Measurements from ENCODE around the gene MUCL3.

Gene MUCL3

DNA sequence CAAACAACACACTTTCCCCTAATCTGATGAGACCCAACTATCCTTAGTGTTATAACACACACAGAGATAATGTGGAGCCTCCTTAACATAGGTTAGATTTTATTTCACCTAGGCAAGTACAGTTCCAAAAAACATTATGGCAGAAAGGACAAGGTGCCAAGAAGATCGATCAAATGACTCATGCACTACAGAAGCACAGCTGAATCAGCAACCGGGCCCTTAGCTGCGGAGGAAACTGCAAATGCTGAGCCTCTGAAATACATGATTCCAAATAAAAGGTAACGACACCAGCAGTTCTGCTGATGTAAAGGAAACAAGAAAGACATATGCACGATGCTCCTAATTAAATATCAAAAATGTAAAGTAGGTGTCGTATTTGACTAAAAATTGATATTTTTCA, 22.9 kb downstream of the MUCL3 start:
- TF ChIP-seq CEBPB (IDR thresholded peaks at IDR 0.05) (no peak), ZBTB7A (IDR thresholded peaks at IDR 0.05; ENCODE audit: low read depth) (no peak), TCF12 (IDR thresholded peaks at IDR 0.05; ENCODE audit: low read depth) (no peak), YY1 (IDR thresholded peaks at IDR 0.05; ENCODE audit: low read depth) (no peak), EP300 (IDR thresholded peaks at IDR 0.05; ENCODE audit: borderline replicate concordance) (no peak), NFIC (IDR thresholded peaks at IDR 0.05) (no peak), EGR1 (IDR thresholded peaks at IDR 0.05) (no peak), RAD21 (IDR thresholded peaks at IDR 0.05; ENCODE audit: low read depth) (no peak), TEAD4 (IDR thresholded peaks at IDR 0.05) (no peak), FOXM1 (IDR thresholded peaks at IDR 0.05; ENCODE audit: borderline replicate concordance, low read depth) (no peak)
- TF ChIP-seq, protein P1, sequence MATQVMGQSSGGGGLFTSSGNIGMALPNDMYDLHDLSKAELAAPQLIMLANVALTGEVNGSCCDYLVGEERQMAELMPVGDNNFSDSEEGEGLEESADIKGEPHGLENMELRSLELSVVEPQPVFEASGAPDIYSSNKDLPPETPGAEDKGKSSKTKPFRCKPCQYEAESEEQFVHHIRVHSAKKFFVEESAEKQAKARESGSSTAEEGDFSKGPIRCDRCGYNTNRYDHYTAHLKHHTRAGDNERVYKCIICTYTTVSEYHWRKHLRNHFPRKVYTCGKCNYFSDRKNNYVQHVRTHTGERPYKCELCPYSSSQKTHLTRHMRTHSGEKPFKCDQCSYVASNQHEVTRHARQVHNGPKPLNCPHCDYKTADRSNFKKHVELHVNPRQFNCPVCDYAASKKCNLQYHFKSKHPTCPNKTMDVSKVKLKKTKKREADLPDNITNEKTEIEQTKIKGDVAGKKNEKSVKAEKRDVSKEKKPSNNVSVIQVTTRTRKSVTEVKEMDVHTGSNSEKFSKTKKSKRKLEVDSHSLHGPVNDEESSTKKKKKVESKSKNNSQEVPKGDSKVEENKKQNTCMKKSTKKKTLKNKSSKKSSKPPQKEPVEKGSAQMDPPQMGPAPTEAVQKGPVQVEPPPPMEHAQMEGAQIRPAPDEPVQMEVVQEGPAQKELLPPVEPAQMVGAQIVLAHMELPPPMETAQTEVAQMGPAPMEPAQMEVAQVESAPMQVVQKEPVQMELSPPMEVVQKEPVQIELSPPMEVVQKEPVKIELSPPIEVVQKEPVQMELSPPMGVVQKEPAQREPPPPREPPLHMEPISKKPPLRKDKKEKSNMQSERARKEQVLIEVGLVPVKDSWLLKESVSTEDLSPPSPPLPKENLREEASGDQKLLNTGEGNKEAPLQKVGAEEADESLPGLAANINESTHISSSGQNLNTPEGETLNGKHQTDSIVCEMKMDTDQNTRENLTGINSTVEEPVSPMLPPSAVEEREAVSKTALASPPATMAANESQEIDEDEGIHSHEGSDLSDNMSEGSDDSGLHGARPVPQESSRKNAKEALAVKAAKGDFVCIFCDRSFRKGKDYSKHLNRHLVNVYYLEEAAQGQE (IDR thresholded peaks at IDR 0.05; ENCODE audit: low read depth) = no peak
- TF ChIP-seq, protein P2, sequence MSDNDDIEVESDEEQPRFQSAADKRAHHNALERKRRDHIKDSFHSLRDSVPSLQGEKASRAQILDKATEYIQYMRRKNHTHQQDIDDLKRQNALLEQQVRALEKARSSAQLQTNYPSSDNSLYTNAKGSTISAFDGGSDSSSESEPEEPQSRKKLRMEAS (IDR thresholded peaks at IDR 0.05) = no peak

DNA sequence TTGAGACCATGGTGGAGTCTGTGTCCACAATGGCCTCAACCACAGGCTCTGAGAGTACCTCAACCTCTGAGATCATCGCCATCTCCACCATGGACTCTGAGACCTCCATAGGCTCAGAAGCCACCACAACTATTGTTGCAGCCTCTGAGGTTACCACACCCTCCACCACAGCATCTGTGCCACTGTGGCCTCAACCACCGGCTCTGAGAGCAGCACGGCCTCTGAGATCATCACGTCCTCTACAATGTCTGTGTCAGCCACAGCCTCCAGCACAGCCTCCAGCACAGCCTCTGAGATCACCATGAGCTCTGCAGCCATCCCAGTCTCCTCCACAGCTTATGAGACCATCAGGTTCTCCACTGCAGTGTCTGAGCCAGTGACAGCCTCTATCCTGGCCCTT, 23.3 kb downstream of the MUCL3 start:
- TF ChIP-seq NFIC (IDR thresholded peaks at IDR 0.05) (no peak), TCF12 (IDR thresholded peaks at IDR 0.05; ENCODE audit: low read depth) (no peak), EP300 (IDR thresholded peaks at IDR 0.05; ENCODE audit: borderline replicate concordance) (no peak), TEAD4 (IDR thresholded peaks at IDR 0.05) (no peak), FOXM1 (IDR thresholded peaks at IDR 0.05; ENCODE audit: borderline replicate concordance, low read depth) (no peak), ZBTB7A (IDR thresholded peaks at IDR 0.05; ENCODE audit: low read depth) (no peak), EGR1 (IDR thresholded peaks at IDR 0.05) (no peak), TAF1 (IDR thresholded peaks at IDR 0.05; ENCODE audit: low read depth) (no peak), CREB1 (IDR thresholded peaks at IDR 0.05; ENCODE audit: low read depth) (no peak)

DNA sequence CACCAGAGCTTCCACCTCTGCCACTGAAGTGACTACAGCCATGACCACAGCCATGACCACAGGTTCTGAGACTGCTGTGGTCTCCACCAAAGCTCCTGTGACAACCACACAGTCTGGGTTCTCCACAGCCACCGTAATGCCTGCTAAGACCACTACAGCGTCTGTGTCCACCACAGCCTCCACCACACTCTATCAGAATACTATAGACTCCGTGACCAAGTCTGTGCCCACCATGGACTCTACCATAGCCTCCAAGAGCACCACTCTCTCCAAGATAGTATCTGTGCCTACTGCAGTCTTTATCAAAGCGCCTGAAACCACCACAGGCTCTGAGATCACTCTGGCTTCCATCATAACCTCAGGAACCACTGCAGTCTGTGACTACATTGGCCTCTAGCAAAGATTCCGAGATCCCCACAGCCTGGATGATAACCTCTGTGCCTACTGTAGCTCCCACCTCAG, 24.4 kb downstream of the MUCL3 start:
- TF ChIP-seq YY1 (IDR thresholded peaks at IDR 0.05; ENCODE audit: low read depth) = no peak
- no peak for TF ChIP-seq CREB1 (IDR thresholded peaks at IDR 0.05; ENCODE audit: low read depth)
- TF ChIP-seq EP300 (IDR thresholded peaks at IDR 0.05; ENCODE audit: borderline replicate concordance) = no peak
- TF ChIP-seq, protein P1 (IDR thresholded peaks at IDR 0.05; ENCODE audit: low read depth) = no peak
- no peak for TF ChIP-seq TAF1 (IDR thresholded peaks at IDR 0.05; ENCODE audit: low read depth)
- TF ChIP-seq EGR1 (IDR thresholded peaks at IDR 0.05) = no peak
- TF ChIP-seq, protein P2 (IDR thresholded peaks at IDR 0.05) = no peak
- no peak for TF ChIP-seq ZBTB7A (IDR thresholded peaks at IDR 0.05; ENCODE audit: low read depth)
- no peak for TF ChIP-seq TEAD4 (IDR thresholded peaks at IDR 0.05)
- TF ChIP-seq, protein P3, sequence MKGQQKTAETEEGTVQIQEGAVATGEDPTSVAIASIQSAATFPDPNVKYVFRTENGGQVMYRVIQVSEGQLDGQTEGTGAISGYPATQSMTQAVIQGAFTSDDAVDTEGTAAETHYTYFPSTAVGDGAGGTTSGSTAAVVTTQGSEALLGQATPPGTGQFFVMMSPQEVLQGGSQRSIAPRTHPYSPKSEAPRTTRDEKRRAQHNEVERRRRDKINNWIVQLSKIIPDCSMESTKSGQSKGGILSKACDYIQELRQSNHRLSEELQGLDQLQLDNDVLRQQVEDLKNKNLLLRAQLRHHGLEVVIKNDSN (IDR thresholded peaks at IDR 0.05) = no peak

DNA sequence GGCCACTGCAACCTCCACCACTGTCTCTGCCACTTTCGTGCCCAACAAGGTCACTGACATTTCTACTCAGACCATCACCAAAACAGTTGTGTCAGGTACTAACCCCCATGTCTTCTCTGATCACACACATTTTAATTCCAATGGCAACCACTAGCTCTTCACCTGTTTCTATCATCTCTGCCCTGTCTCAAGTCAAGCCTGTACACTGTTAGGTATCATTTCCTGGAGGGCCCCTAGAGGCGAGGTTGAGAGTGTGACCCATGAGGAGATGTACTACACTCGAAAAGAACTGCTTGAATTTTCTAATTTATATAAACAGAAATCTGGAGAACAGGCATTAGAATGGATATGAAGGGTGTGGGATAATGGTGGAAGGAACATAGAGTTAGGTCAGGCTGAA, 25.4 kb downstream of the MUCL3 start:
- no peak for TF ChIP-seq CREB1 (IDR thresholded peaks at IDR 0.05; ENCODE audit: low read depth)
- no peak for TF ChIP-seq FOXM1 (IDR thresholded peaks at IDR 0.05; ENCODE audit: borderline replicate concordance, low read depth)
- no peak for TF ChIP-seq TEAD4 (IDR thresholded peaks at IDR 0.05)
- TF ChIP-seq, protein P2 (IDR thresholded peaks at IDR 0.05) = no peak
- TF ChIP-seq, protein P1 (IDR thresholded peaks at IDR 0.05; ENCODE audit: low read depth) = no peak
- TF ChIP-seq TCF12 (IDR thresholded peaks at IDR 0.05; ENCODE audit: low read depth) = no peak
- no peak for TF ChIP-seq EGR1 (IDR thresholded peaks at IDR 0.05)
- no peak for TF ChIP-seq ZBTB7A (IDR thresholded peaks at IDR 0.05; ENCODE audit: low read depth)
- TF ChIP-seq RAD21 (IDR thresholded peaks at IDR 0.05; ENCODE audit: low read depth) = no peak
- TF ChIP-seq CEBPB (IDR thresholded peaks at IDR 0.05) = no peak
- no peak for TF ChIP-seq TAF1 (IDR thresholded peaks at IDR 0.05; ENCODE audit: low read depth)
- TF ChIP-seq, protein P3 (IDR thresholded peaks at IDR 0.05) = no peak
- no peak for TF ChIP-seq YY1 (IDR thresholded peaks at IDR 0.05; ENCODE audit: low read depth)

Data from Ishikawa (cell line).